ENCODE results near the gene SIRPB1. TPM values are rescaled to one million over a fixed set of nuclear protein-coding genes. Genes with fewer than 3 reads are reported as not detected.

Gene SIRPB1
- total RNA-seq, 2 donors from 2014 or later, result 1.4 to 8.5 TPM

GRCh38 chr20:1637226-1637625 is 17.4 kb upstream of the SIRPB1 start:
- TF ChIP-seq CTCF (IDR thresholded peaks at IDR 0.05), result no peak
- Histone ChIP-seq H3K36me3 (no peaks in the 10 kb centered on the region), H3K4me1 (ENCODE audit: control insufficient read depth in 1 of 2, low read depth in 2 of 2) (no peaks in the 10 kb centered on the region), H3K9me3 (no peaks in the 10 kb centered on the region), H3K27me3 (replicated peaks; ENCODE audit: insufficient read depth) (no peaks in the 10 kb centered on the region), H3K4me3 (no peak overlapping the region), H3K27ac (no peak overlapping the region)
- DNase-seq (ENCODE audit: low spot score) (no peak), ATAC-seq (ENCODE audit: insufficient number of reproducible peaks, low FRiP score, low read depth) (no peak)

- no peaks in the 10 kb centered on the region for H3K27me3 ChIP-seq (replicated peaks; ENCODE audit: insufficient read depth)
- no peaks in the 10 kb centered on the region for H3K36me3 ChIP-seq
- no peak overlapping the region for H3K27ac ChIP-seq
- H3K4me3 ChIP-seq, result no peak overlapping the region
- TF ChIP-seq CTCF (IDR thresholded peaks at IDR 0.05), result no peak
- no peaks in the 10 kb centered on the region for H3K9me3 ChIP-seq
- ATAC-seq (ENCODE audit: insufficient number of reproducible peaks, low FRiP score, low read depth) (no peak), DNase-seq (ENCODE audit: low spot score) (no peak)
- H3K4me1 ChIP-seq (ENCODE audit: control insufficient read depth in 1 of 2, low read depth in 2 of 2), result no peaks in the 10 kb centered on the region
Measured at GRCh38 chr20:1636621-1637020, 16.8 kb upstream of the SIRPB1 start.

GRCh38 chr20:1635291-1635979 is 15.6 kb upstream of the SIRPB1 start:
- ATAC-seq (ENCODE audit: insufficient number of reproducible peaks, low FRiP score, low read depth), result no peak
- no peaks in the 10 kb centered on the region for H3K4me1 ChIP-seq (ENCODE audit: control insufficient read depth in 1 of 2, low read depth in 2 of 2)
- DNase-seq (ENCODE audit: low spot score), result no peak
- H3K36me3 ChIP-seq, result no peaks in the 10 kb centered on the region
- no peak overlapping the region for H3K27ac ChIP-seq
- H3K9me3 ChIP-seq, result no peaks in the 10 kb centered on the region
- H3K4me3 ChIP-seq, result no peak overlapping the region
- no peak for TF ChIP-seq CTCF (IDR thresholded peaks at IDR 0.05)
- no peaks in the 10 kb centered on the region for H3K27me3 ChIP-seq (replicated peaks; ENCODE audit: insufficient read depth)

GRCh38 chr20:1633535-1633934 is 13.7 kb upstream of the SIRPB1 start:
- no peak for TF ChIP-seq CTCF (IDR thresholded peaks at IDR 0.05)
- no peaks in the 10 kb centered on the region for H3K36me3 ChIP-seq
- no peak overlapping the region for H3K27ac ChIP-seq
- H3K27me3 ChIP-seq (replicated peaks; ENCODE audit: insufficient read depth), result no peaks in the 10 kb centered on the region
- no peaks in the 10 kb centered on the region for H3K4me1 ChIP-seq (ENCODE audit: control insufficient read depth in 1 of 2, low read depth in 2 of 2)
- DNase-seq (ENCODE audit: low spot score) (no peak), ATAC-seq (ENCODE audit: insufficient number of reproducible peaks, low FRiP score, low read depth) (no peak)
- H3K9me3 ChIP-seq, result no peaks in the 10 kb centered on the region
- H3K4me3 ChIP-seq, result no peak overlapping the region

- ATAC-seq (ENCODE audit: insufficient number of reproducible peaks, low FRiP score, low read depth) (no peak), DNase-seq (ENCODE audit: low spot score) (no peak)
- H3K27me3 ChIP-seq (replicated peaks; ENCODE audit: insufficient read depth), result no peaks in the 10 kb centered on the region
- no peaks in the 10 kb centered on the region for H3K9me3 ChIP-seq
- H3K4me3 ChIP-seq, result no peak overlapping the region
- H3K4me1 ChIP-seq (ENCODE audit: control insufficient read depth in 1 of 2, low read depth in 2 of 2), result no peaks in the 10 kb centered on the region
- TF ChIP-seq CTCF (IDR thresholded peaks at IDR 0.05), result no peak
- H3K36me3 ChIP-seq, result no peaks in the 10 kb centered on the region
- no peak overlapping the region for H3K27ac ChIP-seq
Measured at GRCh38 chr20:1632178-1632577, 12.4 kb upstream of the SIRPB1 start.

Data from thoracic aorta (tissue), 2 donors.